DMS114 treated with DMSO at 0.1 percent for 48 hours (cell line): ENCODE measurements around the gene HOXB7.
A peak's percentile ranks its signal among the peaks of the same experiment; 100 is the strongest.

Experiments
- DNase-seq: peaks from one replicate; lab custom pipeline; 2025; ENCODE audit not compliant: unreplicated experiment; lab: John Stamatoyannopoulos, UW

The HOXB7 gene

DNA sequence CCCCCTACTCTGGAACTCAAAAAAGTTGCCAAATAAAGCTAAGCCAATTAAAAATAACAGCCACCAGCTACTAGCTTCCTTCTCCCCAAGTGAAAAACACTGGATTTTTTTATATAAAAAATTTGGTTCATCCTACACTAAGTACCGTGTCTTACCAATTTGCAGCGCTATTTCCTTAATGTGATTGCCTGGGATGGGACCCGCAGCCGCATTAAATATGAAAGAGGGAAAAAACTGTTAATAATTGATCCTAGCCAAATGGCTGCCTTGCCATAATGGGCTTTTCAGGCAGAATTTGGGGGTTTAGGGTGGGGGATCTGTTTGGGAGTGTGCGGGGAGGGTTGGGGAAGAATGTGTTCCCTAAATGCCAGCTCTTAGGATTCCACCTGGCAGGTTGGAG lies 13.3 kb upstream of the HOXB7 start:
- no peak for DNase-seq

DNA sequence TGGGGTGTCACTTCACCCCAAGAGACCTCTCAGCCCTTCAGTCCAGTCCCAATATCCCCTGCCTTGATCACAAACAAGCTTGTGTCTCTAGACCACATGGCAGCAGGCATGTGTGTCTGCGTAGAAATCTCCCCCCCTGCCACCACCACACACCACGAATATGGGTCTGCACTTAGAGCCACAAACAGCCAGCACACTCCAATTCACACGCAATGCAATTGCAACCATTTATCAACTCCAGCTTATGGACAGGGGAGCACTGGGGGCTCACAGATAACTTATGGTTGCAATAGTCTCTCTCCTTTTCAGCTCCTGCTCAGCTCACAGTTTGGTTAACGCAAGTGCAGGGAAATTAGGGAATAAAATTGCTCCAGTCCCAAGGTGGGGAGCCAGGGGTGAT lies 12.8 kb upstream of the HOXB7 start:
- no peak for DNase-seq

DNA sequence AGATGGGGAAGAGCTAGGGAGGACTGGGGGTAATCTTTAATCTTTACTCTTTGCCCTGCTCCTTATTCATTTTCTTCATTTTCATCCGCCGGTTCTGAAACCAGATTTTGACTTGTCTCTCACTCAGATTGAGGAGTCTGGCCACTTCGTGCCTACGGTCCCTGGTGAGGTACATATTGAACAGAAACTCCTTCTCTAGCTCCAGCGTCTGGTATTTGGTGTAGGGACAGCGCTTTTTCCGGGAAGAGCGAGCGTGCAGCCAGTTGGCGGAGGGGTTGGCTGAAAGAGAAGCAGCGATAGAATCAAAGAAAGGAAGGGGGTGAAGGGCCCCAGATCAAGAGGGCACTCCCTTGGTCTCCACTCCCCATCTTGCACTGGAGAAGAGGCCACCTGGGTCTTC lies 12.0 kb upstream of the HOXB7 start:
- DNase-seq: no peak

DNA sequence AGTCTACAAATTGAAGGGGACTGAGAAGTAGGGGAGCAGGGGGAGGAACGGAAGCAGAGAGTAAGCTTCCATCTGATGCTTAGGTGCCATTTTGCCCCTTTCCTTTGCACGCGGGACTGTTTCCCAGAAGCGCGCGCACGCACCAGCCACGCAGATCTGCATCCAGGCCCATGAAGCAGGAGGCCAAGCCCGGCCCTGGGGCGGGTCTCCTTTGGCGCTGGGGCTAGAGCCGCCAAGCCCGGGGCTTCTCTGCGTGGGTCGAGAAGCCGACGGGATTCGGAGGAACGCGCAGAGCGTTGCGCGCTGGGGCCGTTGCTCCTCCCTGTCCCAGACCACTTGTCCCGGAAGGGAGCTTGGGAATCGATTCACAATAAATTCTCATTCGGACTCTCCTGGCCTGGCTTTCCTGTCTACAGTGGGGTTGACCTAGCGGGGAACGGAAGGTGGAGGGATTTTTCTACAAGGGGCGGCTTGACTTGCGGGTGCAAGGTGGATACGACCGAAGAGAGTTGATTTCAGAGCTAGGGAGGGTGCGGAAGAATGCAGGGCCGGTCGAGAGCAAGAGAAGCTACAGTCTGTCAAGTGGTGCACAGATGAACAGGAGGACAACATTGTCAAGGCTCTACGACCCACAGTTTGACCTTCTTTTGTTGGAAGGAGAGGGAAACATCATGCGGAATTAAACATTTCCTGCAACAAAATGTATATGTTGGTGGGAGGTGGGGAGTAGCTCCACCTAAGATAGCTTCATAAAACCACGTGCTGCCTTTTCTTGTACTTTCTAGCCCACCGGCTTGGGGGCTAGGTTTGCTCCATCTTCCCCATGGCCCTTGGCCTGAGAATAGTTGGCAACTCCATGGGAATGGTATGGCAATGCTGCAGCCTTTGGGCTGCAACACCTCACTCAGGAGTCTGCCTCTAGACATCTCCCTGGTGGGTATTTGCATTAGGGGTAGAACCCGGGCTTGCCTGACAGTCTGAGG lies 10.9 kb upstream of the HOXB7 start:
- no peak for DNase-seq

DNA sequence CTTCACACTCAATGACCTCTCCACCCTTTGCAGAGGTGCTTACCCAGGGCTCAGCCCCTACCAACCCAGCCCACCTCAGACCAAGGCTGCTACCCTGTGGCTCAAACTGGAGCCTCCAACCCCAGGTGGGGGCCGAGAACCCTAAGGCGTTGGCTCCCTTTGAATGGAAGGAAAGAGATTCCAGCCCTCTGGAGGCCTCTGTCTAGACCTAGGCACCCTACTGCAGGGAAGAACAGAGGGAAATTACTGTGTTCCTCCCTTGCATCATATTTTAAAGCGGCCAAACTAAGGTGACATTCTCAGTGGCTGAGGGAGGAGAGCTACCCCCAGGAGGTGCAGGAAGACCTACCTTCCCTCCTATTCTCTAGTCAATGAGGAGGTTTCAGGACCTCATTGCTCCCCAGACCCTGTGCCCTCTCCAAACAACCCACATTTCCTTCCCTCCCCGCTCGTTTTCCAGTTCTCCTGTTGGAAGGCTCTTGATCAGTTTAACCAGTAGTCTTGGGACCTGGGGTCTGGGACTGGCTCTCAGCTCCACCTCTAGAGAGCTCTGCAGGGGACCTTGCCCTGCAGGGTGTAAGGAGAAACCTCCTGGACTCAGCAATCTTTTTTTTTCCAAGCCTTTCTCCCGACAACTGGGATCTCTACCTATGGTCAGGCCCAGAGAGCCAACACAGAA lies 9.8 kb upstream of the HOXB7 start:
- DNase-seq: no peak

GRCh38 chr17:48619826-48620449 lies 9.1 kb upstream of the HOXB7 start:
- no peak for DNase-seq

DNA sequence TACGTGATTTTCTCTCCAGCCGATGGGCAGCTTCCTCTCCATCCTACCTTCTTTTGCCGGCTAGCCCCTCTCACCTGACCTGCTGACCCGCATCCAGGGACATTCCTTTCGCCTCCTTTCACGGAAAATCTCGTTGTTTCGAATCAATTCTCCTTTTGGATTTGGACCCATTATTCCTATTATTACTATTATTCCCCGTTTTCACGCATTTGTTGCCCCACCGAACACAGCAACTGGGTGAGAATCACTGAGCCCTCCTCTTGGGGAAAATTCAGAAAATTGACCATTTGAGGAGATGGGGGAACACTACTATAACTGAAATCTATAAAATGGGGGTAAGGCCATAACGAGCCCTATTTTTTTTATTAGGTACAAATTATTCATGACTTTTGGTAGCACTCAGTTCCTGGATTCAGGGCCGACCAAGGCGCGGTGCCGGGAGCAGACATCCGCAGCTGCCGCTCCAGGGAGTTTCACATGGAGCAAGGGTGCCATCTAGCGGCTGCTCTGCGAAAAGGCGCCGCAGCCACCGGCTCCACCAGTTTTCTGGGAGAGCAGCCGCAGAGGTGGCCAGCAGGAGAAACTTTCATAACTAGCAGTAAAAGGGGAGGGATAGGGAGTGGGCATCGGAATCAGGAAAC lies 7.6 kb upstream of the HOXB7 start:
- peak; percentile 81 for DNase-seq

DNA sequence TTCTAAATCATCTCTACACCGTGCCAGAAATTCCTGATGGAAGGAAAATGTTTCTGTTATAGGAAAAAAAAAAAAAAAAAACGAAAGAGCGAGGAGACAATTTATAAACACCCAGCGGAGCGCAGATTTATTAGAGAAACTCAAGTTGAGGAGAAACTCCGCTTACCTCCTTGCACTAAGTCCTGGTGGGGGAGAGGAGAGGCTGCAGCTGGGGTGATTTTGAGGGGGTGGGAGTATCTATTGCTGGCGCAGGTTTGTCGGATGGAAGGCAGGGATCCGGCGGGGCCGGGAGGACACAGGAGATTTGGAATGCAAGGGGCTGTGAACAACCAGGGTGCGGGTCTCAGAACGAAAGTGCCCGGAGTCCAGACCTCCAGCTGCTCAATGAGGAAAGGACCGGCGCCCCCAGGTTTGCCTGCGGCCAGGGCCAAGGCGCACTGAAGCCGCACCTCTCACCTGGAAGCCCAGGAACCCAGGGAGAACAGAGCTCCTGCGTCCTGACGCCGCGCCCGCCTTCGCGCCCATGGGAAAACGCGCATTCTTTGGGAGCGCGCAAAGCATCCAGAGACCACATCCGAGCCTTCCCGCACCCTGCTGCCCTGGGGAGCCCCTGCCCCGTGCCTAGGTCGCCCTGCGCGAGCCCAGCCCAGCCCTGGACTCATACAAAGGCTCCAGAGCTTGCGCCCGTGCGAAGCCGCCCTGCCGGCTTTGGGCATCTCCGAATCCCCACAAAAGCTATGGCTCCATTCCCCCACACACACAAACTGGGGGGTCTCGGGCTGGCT lies 6.8 kb upstream of the HOXB7 start:
- no peak for DNase-seq

DNA sequence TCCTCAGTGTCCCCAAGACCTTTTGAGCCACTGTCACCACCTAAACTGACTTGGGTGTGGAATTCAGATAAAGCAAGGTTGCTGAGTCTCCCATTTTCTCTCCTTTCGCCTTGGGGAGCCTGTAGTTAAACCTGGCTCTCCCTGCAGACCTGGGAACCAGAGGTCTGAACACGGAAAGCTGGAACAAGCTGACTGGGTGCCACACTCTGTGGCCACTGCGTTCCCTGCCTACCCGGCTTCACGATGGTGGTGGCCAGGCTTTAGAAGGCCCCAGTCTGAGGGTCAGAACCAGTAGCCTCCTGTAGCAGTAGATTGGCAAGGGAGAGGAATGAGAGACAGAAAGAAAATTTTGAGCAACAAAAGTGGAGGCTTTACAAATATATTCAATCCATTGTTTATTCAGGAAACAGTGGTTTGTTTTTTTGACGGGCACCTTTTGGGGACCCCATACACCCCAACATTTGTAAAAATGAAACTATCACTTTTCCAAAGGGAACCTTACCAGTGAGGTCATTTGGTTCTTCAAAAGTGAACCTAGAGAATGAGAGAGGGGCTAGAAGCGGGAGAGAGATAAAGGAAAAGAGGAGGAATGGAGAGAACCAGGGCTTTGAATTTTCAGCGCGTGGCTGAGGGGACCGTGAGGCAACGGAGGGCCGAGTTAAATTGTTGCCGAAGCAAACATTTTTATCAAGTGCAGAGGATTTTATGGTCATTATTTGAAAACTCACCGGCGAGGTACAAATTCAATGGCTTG lies 6.1 kb upstream of the HOXB7 start:
- DNase-seq: peak; percentile 17

DNA sequence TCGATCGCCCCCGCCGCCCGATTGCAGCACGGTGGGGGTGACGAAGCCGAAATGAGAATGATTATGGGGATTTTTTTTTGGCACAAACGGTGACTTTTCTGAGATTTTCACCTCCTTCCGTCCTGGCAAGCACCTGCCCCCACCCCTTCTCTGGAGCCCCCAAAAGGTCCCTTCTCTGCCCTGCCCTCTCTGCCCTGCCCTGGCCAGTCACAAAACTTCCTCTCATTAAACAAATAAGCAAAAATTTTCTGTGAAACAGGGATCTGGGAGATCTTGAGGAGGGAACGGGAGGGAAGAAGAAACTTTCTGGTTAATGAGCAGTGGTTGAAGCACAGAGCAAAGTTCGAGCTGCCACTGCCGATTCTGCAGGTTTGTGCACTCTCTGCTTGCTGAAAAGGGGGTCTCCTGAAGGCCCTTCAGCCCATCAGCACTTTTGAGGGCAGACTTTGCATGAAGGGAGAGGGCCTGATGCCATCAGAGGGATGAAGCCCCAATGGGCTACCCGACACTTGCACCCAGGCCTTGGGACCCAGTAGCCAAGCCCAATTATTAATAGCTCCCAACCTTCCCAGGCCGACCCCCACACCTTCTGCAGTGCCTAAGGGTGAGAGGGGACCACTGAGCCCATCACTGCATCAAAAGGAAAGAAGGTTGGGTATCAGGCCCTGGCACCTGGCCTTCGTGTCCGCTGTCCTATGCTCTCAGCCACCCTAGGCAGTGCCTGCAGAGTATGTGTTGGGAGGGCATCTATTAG lies 5.3 kb upstream of the HOXB7 start:
- DNase-seq: no peak

- peak; percentile 39 for DNase-seq
Observed at GRCh38 chr17:48615047-48615962, 4.5 kb upstream of the HOXB7 start, which contains the start of gene HOXB8. Gene HOXB8, minus strand, starts transcription at chr17:48615292. Its CDS starts 588 bp downstream, at chr17:48614704.

DNA sequence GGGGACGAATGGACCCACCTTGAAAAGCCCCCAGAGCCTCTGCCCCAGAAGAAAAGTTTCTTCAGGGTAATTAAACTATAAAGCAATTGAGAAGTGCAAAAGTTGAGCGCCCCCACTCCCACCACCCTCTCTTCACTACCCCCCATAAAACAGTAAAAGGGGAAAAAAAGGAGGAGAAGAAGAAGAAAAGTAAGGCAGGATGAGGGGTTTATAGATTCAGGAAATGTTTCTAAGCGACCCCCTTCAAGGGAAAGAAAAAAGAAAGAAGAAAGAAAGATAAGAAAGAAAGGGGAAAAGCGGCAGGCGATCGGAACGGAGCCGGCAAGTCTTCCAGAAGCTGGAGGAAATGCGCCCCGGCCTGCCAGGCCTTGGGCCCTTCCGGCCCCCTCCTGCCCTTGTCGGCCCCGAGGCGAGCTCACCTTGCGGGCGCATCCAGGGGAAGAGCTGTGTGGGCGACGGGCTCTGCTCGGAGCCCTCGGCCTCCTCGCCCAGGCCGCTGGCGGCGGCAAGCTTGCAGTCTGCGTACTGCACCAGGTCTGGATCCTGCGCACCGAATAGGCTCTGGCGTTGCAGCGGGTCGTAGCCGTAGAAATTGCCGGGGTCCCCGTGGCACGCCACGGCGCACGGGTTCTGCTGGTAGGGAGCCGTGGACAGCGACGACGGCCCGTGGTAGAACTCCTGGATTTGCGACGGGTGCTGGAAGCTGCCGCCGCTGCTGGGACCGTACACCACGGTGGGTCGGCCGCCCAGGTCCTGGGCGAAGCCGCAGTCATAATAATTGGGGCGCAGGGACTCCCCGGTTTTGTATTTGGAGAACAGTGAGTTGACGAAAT lies 3.3 kb upstream of the HOXB7 start:
- DNase-seq: no peak

GRCh38 chr17:48612854-48613691 lies 2.3 kb upstream of the HOXB7 start:
- peak; percentile 45 for DNase-seq

- DNase-seq: no peak
Observed at GRCh38 chr17:48612456-48612853, 1.6 kb upstream of the HOXB7 start.

DNA sequence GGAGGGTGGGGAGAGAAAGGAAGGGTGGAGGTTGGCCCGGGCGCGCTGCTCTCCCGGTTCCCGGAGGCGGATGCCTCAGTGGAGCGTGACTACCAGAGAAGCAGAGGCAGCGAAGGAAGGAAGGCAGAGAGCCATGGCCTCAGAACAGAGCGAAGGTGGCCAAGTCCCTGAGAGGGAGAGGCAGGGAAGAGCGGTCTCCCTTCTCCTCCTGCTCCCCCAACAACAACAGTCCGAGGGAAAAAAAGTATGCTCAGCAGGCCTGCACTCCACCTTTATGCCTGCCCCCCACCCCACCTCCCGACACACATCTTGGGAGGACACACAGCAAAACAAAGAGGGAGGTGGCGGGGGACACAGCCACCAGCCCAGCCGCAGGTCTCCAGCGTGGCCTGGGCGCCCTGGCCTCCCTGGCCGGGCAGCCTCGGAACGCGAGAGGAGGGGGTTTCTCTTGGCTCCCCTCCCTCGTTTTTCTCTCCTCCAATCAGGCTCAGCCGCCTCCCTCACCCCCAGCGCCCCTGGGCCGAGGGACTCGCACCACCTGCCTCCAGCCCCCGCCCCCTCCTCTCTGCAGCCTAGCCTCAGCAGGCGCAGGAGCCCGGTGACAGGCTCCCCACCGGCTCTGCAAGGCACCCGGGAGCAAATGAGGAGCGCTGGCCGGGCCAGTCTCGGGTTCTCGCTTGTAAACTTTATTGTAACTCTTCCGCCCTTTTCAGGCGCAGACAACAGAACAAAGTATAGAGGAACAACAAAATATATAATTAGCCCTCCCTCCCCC lies 1.1 kb upstream of the HOXB7 start:
- DNase-seq: no peak
